Measurements from ENCODE around the gene GRIK5.
"Not testable (repeated sequence)": the region's sequence is repeated elsewhere in the genome, so short reads cannot be mapped to it uniquely, and the experiment has no call there.

The GRIK5 gene

DNA sequence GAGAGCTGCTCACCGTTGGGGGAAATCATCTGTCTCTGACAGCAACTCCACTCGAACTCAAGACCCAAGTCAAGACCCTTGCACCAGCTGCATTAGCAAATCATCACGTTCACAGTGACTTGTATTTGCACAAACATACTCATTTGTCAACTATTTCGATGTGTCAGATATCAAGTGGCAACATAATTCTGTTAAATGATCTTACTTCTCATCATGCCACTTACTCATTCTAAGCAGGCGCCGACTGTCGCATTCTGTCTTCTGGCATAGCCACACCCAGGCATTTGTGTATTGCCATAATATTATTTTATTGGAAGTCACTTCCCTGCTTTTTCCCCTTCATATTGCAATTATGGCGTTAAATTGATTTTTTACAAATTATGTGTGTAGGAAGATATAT lies 53.0 kb downstream of the GRIK5 start:
- no peak for DNase-seq (ENCODE audit: low read depth in 2 of 2)

DNA sequence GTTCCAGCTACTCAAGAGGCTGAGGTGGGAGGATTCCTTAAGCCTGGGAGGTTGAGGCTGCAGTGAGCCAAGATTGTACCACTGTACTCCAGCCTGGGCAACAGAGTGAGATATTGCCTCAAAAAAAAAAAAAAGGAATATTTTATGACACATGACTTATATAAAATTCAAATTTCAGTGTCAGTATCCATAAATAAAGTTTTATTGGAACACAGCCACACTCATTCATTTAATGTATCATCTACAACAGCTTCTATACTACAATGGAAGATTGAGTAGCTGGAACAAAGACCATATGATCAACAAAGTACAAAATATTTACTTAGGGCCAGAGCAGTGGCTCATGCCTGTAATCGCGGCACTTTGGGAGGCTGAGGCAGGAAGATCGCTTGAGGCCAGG lies 57.3 kb downstream of the GRIK5 start:
- not testable (repeated sequence) for DNase-seq (ENCODE audit: low read depth in 2 of 2)

DNA sequence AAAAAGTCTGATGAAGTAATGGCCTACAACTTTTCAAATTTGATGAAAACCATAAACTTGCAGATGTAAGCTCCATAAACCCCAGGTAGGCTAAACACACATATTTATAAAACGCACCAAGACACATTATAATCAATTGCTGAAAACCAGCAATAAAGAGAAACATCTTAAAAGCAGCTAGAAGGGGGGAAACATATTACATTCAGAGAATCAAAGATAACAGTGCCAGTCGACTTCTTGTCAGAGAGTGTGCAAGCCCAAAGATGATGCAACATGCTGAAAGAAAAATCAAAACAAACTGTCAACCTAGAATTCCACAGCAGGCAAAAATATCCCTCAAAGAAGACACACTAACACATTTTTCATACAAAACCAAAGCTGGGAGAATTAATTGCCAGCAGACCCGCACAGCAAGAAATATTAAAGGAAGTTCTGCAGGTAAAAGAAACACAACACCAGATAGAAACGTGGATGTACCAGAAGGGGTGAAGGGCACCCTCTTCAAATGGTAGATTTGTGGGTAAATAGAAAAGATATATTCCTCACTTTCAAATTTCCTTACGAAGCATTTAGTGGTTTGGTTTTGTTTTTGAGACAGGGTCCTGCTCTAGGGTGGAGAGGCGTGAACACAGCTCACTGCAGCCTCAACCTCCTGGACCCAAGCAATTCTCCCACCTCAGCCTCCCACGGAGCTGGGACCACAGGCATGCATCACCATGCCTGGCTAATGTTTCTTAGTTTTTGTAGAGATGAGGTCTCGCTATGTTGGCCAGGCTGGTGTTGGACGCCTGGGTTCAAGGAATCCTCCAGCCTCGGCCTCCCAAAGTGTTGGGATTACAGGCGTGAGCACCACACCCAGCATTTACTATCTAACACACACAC lies 59.5 kb downstream of the GRIK5 start:
- no peak for DNase-seq (ENCODE audit: low read depth in 2 of 2)

DNA sequence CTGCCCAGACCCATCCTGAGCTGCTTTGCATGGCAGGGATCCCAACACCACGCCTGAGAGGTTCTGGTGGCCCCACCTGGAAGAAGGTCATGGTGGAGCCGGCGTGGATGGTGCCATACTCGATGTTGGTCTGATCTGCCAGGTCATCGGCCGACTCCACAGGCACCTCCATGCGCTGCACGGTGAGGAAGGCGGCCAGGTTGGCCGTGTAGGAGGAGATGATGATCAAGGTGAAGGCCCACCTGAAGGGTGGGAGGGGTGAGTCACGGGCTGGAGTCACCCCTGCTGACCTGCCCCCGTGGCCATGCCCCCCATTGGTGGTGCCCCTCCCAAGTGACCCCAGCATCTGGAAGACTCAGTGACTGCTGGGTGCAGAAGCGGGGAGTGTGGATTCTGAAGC lies 63.4 kb downstream of the GRIK5 start:
- DNase-seq (ENCODE audit: low read depth in 2 of 2): no peak

DNA sequence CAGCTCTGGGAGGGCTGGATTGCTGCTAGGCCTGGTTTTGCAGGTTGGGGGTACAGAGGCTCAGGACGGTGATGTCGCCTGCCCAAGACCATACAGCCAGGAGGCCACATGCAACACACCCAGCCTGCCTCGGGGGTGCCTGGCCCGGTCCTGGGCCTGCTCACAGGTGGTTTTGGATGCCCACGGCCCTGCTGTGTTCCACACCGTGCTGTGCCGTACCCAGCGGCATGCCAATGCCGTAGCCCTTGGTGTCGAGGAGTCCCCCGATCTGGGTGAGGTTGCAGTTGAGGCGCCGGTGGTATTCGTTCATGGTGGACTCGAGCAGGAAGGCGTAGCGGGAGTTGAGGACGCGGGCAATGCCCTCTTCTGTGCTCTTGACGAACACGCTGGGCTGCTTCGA lies 64.5 kb downstream of the GRIK5 start:
- DNase-seq (ENCODE audit: low read depth in 2 of 2): no peak

DNA sequence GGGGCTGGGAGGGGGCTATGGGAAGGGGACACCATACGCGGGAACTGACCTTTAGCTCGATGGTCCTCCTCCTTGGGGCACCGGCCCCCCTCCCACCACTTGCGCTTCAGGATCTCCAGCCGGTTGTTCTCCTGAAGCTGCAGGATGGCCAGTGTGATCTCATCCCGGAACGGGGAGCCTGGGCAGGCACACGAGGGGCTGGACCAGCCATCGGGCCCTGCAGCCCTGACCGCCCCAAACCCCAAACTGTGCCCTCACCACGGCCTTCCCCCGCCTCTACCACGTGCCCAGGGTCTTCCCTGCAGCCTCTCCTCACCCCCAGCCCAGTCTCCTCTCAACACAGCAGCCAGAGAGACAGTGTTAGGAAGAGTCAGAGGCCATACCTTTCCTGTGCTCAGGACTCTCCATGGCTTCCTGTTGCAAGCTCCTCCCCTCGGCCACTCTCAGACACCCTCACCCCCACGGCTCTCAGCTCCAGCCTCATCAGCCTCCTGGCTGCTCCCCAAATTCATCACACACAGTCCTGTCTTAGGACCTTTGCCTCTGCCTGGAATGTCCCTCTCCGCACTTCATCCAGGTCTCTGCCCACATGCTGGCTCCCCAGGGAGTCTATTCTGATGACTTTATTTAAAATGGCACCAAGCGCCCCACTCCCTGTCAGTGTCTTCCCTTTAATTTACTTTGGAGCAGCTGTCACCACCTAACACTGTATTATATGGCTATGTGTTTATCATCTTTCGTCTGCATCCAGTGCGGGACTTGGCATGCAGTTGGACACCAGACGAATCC lies 66.3 kb downstream of the GRIK5 start:
- no peak for DNase-seq (ENCODE audit: low read depth in 2 of 2)

DNA sequence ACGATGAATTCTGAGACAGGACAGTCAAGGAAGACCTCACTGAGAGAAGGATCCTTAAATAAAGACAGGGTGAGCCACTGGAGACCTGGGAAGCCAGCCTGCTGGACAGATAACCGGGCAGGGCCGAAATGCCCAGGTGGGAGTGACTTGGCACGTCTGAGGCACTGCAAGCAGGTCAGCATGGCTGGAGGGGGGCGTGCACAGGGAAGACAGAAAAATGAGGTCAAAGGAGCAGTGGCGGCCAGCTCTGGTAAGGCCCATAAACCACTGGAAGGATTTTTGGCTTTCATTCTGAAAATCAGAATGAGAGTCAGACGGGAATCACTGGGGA lies 70.2 kb downstream of the GRIK5 start:
- no peak for DNase-seq (ENCODE audit: low read depth in 2 of 2)

DNA sequence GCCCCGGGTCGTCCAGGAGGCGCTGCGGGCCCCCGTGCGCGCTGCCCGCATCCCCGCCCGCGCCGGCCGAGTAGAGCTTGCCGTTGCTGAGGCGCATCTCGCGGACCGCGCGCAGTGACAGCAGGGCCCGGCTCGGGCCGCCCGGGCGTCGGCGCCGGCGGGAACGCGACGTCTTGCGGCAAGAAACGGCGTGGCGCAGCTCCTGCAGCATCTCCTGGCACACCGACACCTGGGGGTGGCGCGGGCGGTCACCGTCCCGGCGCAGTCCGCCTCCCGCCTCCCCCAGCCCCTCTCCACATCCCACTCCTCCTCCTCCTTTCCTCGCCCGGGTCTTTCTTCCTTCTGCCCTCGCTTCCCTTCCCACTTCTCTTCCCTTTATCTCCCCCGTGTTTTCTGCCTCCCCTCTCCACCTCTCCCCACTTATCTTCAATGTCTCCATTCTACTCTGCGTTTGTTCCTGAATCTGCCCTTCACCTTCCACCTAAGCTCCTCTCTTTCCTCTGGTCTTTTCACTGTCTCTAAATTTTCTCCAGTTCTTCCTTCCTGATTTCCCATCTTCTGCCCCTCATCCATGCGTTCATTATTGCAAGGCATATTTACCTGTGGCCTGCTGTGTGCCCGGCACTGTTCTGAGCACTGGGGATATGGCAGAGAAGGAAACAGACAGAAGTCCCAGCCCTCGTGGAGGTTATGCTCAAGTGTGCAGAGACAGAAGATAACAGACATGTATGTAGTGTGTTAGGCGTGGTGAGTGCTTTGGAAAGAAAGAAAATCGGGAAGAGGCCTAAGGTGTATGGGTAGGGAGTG lies 70.7 kb downstream of the GRIK5 start:
- DNase-seq (ENCODE audit: low read depth in 2 of 2): no peak

DNA sequence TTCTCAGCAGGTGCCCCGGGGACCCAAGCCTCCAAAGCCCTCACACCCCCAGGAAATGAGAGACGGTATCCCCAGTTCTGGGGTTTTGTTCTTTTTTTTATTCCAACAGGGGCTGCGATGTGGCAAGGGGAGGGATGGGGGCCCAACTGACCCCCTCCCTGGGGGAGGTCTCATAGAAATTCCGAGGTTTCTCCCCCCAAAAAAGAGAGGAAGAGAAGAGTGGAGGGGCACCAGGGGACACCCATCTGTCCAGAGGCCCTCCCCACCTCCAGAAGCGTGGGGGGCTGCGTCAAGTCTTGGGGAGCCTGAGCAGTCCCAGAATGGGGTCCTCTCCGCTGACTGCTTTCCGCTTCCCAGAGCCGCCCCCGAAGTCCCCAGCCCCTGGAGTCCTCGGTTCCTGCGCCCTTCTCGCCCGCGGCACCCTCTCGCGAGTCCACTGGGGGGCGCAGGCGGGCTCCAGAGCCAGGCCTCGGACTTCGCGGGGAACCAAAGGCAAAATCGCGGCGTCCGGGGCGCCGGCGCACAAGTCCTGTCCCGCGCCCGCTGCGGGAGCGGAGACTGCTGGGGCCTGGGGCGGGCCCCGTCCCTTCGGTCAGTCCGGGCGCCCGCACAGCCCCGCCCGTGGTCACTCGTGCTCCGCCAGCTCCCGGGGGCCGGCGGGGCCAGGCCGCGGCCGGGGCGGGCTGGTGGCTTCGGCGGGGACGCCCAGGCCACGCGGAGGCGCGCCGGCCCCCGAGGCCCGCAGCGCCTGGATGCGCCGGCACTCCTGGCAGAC lies 71.6 kb downstream of the GRIK5 start:
- DNase-seq (ENCODE audit: low read depth in 2 of 2): peak; percentile 45 to 59

DNA sequence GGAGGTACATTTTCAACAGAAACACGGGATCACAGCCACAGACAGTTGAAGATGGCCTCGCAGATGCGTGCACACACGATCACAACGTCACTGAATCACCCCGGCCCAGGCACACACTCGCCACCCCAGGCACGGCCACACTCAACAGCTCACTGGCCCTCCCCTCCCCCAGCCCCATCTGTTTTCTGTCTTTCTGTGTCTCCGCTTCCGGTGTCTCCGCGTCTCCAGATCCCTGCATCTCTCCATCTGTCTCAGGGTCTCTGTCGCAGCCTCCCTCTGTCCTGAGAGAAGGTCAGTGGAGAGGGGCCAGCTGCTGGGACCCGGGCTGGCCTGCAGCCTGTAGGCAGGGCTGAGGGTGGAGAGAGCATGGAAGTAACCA lies 72.2 kb downstream of the GRIK5 start:
- no peak for DNase-seq (ENCODE audit: low read depth in 2 of 2)

DNA sequence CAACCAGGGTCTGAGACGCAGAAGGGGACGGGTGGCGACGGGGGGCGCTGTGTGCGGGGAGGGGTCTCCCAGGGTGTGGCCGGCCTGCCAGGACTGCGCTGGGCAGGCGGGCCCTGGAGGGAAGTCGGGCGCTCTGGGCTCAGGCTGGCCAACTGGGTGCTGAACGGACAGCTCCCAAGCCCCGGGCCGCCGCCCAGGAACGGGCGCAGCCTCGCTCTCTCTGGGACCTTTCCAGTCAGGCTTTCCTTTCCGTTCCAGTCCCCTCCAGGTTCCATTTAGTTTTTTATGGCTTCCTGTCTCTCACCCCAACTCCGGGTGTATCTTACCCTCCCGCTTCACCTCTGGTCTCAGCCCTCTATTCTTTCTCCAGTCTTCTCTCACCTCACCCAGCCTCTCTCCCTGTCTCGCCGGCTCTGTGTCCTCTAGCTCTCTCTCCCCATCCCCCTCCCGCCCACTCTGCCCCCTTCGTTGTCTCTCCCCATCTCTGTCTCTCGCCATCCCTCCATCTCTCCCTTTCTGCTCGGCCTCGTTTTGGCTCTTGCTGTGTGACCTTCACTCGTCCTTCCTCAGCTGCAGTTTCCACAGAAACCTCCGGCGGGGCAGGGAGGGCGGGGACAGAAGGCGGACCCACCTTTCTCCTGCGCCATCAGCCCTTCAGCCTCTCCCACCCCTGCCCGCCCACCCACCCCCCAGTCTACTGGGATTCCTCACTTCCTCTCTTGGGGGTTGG lies 72.7 kb downstream of the GRIK5 start:
- DNase-seq (ENCODE audit: low read depth in 2 of 2): peak in 1 of 2 donors; percentile 36

DNA sequence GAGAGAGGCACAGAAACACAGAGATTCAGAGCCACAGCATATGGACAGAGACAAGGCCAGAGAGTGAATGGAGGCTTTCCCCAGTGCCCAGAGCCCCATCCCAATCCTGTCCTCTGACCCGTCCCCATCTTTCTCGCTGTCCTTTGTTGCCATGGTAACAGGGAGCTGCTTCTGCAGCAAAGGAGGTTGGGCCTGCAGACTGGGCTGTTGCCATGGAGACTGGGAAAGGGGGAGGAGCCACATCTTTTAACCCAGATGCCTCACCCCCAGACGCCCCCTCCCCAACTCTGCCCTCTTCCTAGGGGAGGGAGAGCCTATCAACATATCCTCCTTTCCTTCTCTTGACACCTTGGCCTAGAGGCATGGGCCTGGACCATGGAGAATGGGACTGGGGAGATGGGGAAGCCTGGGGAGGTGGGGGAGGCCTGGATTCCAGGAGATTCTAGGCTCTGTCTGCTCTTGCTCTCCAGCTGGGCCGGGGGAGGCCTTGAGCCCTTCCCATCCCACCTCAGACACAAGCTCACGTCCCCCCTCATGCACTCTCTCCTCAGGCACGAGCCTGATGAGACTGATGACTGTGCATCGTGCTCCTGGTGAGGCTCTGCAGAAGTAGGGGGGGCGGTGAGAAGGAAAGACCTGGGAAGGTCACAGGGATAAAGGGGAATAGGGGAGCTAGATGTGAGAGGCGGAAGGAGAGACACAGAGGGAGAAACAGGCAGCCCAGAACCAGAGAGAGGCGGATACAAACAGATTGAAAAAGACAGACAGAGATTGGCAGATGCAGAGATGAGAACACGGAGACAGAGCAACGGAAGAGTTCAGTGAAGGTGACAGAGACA lies 73.8 kb downstream of the GRIK5 start:
- no peak for DNase-seq (ENCODE audit: low read depth in 2 of 2)

DNA sequence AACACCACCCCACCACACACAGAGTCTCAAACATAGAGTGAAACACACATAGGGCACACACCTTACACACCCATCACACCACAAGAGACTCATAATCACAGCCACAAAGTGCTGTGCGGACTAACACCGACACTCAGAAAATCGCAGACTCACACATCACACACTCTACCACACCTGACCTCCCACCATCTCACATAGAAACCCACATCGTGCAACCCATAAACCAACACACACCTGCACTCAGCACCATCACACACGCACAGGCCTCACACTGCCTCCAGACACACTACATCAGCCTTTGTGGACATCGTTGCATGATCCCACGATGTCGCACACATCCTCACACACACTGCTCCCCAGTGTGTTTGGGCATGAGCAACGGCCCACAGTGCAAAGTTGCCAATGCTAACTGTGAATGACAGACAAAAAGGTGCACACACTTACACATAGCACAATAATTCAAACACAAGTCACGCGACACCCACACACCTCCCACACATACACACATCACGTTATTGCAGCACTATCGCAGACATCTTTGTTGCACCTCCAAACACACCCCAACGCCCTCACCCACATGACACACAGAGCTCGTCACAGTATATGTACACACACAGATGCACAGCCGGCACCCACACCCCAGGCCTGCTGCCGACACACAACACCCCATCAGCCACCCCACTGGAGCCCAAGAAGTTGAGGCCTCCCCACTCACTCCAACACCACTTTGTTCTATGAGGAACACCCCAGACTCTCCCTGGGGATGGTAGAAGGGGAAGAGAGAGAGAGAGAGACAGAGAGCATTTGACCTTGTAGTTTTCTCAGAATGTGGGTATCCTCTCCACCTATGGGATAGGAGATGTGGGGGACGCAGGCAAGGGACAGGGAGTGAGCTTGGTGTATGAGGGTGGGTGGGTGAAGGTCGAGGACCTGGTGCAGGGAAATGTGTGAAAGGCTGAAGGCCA lies 74.7 kb downstream of the GRIK5 start:
- no peak for DNase-seq (ENCODE audit: low read depth in 2 of 2)

DNA sequence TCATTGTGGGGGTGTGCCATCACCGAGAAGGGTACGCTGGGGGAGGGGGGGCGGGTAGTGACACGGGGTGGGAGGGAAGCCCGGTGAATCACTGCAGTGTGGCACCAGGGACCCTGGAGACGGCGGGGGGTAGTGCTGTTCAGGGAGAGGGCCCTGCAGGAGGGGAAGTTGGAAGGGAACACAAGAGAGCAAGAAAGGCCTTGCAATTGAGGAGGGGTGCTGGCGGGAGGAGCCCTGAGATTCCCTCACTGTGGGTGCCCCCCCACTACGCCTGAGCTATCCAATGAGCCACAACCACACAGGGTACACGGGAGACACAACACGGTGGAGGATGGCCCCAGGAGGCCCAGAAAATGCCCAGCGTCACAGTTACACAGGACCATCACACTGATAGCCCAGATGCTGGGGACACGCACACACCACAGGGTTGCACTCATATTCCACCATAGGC lies 75.5 kb downstream of the GRIK5 start:
- DNase-seq (ENCODE audit: low read depth in 2 of 2): no peak

DNA sequence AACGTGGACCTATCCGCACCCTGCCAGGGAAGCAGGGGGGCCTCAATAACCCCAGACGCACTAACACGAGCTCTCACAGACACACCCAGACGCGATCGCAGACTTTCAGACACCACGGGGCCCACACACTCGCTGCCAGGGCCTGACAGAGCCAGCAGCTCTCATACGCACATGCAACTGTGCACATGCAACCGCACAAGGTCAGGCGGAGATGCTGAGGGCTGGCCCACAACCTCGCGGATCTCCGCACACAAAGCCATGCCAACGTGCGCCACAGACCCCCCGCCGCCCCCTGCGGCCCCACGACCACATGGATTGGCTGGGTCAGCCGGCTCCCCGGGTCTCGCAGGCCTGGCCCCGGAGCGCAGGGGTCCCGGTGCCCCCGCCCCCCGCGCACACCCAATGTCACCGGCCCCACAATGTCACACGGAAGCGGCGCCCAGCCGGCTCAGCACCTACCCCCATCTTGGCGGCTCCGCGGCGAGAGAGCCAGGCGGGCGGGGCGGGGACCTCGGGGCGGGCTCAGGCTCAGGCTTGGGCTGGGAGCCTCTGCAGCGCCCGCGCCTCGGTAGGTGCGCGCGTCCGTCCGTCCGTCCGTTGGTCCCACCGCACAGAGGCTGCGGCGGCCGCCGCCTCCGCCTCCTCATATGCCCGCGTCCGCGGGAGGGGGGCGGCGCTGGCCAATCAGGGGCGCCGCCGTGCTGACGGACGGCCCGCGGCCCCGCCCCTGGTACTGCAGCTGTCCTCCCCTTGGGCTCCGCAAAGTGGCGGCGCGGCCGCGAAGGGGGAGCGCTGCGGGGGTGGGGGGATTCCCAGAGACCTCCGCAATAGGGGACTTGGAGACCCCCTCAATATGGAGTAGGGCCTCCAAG lies 76.2 kb downstream of the GRIK5 start, which contains the start of gene ATP1A3:
TSS of gene ATP1A3 (minus strand) at position 619 of the 872 bp plus-strand sequence. CDS start at position 465, 154 bp downstream.
- peak; percentile 40 to 54 for DNase-seq (ENCODE audit: low read depth in 2 of 2)

DNA sequence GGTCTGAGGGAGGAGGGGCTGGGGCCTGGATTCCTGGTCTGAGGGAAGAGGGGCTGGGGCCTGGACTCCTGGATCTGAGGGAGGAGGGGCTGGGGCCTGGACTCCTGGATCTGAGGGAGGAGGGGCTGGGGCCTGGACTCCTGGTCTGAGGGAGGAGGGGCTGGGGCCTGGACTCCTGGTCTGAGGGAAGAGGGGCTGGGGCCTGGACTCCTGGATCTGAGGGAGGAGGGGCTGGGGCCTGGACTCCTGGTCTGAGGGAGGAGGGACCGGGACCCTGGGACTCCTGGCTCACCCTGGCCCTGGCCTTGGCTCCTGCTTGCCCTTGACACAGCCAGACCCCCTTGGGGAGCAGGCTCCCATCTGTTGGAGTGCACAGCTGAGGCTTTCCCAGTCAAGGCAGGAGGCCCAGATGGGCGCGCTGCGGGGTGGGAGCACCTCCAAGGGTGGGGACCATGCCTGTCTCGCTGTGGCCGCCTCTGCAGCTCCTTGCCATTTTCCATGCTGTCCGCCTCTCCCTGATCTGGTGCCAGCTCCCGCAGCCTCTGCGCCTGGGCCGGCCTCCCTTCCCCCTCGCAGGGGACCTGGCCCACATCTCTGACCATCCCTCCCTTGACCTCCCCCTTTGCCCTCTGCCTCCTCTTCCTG lies 78.0 kb downstream of the GRIK5 start:
- DNase-seq (ENCODE audit: low read depth in 2 of 2): not testable (repeated sequence)

DNA sequence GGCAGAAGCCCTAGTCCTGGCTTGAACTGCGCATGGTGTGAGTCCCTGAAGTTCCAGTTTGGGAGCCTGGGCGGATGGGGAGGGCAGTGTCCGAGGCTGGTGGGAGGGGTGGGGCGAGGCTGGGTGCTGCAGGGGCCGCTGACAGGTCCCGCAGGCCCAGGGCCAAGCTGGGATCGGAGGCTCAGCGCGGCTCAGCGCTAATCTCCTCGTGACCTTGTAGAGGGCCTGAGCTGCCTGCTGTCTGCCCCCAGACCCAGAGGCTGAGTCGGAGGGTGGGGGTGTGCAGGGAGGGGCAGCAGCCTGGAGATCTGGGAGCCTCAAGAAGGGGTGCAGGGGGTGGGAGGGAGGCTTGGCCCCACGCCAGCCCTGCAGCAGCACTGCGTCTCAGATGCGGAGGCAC lies 79.0 kb downstream of the GRIK5 start:
- no peak for DNase-seq (ENCODE audit: low read depth in 2 of 2)

Data from stimulated activated CD8-positive, alpha-beta memory T cell treated with anti-CD3 and anti-CD28 coated beads, Interleukin-2, amount 100 ng/mL, for 48 hours (primary cell).